Panc1 (cell line): ENCODE data around the gene DRC3. TPM values are rescaled to one million over a fixed set of nuclear protein-coding genes. Genes with fewer than 3 reads are reported as not detected.
A peak's percentile ranks its signal among the peaks of the same experiment; 100 is the strongest.

Experiments
- ATAC-seq: fragments of 200-7000 bp; cut with Tn5 transposase; 2 replicates; pipeline ENCODE4 v1.9.1; 2020; ENCODE audit warnings: mild to moderate bottlenecking, moderate library complexity
- BruUV-seq: library from RNA; stranded (reverse); fragments of 400-500 nt; replicated peaks from 2 replicates; lab custom pipeline; 2021; lab: Mats Ljungman, UMichigan
- CTCF ChIA-PET: fragments of 300-600 bp; sonication (Branson Sonifier 250); formaldehyde crosslinking; loops from one replicate; lab custom pipeline; 2022; ENCODE audit warnings: antibody characterized with exemption; lab: Charles Lee
- POLR2A ChIA-PET: fragments of 300-600 bp; sonication (Branson Sonifier 250); formaldehyde crosslinking; loops from one replicate; lab custom pipeline; 2022; ENCODE audit warnings: antibody characterized with exemption; lab: Charles Lee
- DNase-seq: peaks from one replicate; pipeline ENCODE4 v3.0.0-alpha.2; 2010; ENCODE audit warnings: low read depth, low spot score
- H3K27ac ChIP-seq: 2 replicates; pipeline ENCODE4 v1.5.1; 2011; ENCODE audit warnings: mild to moderate bottlenecking, low read length, inconsistent platforms
- H3K27me3 ChIP-seq: fragments of 200-500 bp; sonication (Bioruptor generic); 2 replicates; pipeline ENCODE4 v1.6.0; 2014; ENCODE audit warnings: low read length, inconsistent platforms; ENCODE audit not compliant: control insufficient read depth, insufficient read depth
- H3K36me3 ChIP-seq: fragments of 200-500 bp; sonication (Bioruptor generic); 2 replicates; pipeline ENCODE4 v1.5.1; 2014; ENCODE audit warnings: inconsistent platforms, mild to moderate bottlenecking, low read length, moderate library complexity; ENCODE audit not compliant: control insufficient read depth, insufficient read depth
- H3K4me1 ChIP-seq: 2 replicates; pipeline ENCODE4 v1.5.1; 2011; ENCODE audit warnings: inconsistent platforms, mild to moderate bottlenecking, low read length, moderate library complexity; ENCODE audit not compliant: control insufficient read depth, insufficient read depth
- H3K4me3 ChIP-seq, 2 experiments: 2 replicates each; pipeline ENCODE4 v1.5.1; 2011 to 2012; ENCODE audit warnings: low read depth in 2 of 2, low read length in 2 of 2, mild to moderate bottlenecking in 2 of 2, inconsistent platforms in 1 of 2, moderate library complexity in 1 of 2
- H3K9me3 ChIP-seq: fragments of 200-500 bp; sonication (Bioruptor generic); 2 replicates; pipeline ENCODE4 v1.5.1; 2014; ENCODE audit warnings: low read depth, mild to moderate bottlenecking, inconsistent platforms, low read length, moderate library complexity; ENCODE audit not compliant: control insufficient read depth, insufficient read depth
- POLR2AphosphoS5 ChIP-seq: IDR thresholded peaks from 2 replicates; pipeline ENCODE4 v1.6.1; 2012; ENCODE audit warnings: mild to moderate bottlenecking, low read depth, low read length, moderate library complexity
- SIN3A ChIP-seq: IDR thresholded peaks from 2 replicates; pipeline ENCODE4 v1.6.1; 2012; ENCODE audit warnings: low read depth, mild to moderate bottlenecking, low read length, moderate library complexity, borderline replicate concordance; ENCODE audit not compliant: insufficient read depth
- TCF7L2 ChIP-seq: IDR thresholded peaks from 2 replicates; pipeline ENCODE4 v1.6.1; 2011; ENCODE audit warnings: mild to moderate bottlenecking, low read depth, low read length, inconsistent platforms
- in situ Hi-C: cut with HindIII; loops from 2 replicates; pipeline ENCODE4 v1.10.0; 2016; ENCODE audit warnings: low sequenced_read_pairs, low pct_unique_long_range_greater_than_20kb
- intact Hi-C: fragments of 100-400 bp; cut with micrococcal nuclease; formaldehyde crosslinking; loops from one replicate; pipeline ENCODE4 v1.10.0; 2022; ENCODE audit not compliant: unreplicated experiment
- total RNA-seq: library from RNA; stranded (reverse); gene quantifications from one replicate; pipeline ENCODE4 v1.2.1, GENCODE V29; 2021; ENCODE audit not compliant: unreplicated experiment
- TF ChIP-seq, protein P1 (sequence below): fragments of 450-650 bp; IDR thresholded peaks from 2 replicates; pipeline ENCODE4 v1.5.1; 2017; ENCODE audit warnings: mild to moderate bottlenecking
- TF ChIP-seq, protein P2 (sequence below), 2 experiments: IDR thresholded peaks; 2 replicates each; pipeline ENCODE4 v1.6.1; 2011 to 2012; ENCODE audit warnings: low read depth in 2 of 2, control low read depth in 1 of 2, low read length in 1 of 2, mild to moderate bottlenecking in 1 of 2, moderate library complexity in 1 of 2; ENCODE audit not compliant: insufficient read depth in 1 of 2

DRC3 gene
- total RNA-seq, 1 experiment from 2014 or later, result 3.6 TPM

DNA sequence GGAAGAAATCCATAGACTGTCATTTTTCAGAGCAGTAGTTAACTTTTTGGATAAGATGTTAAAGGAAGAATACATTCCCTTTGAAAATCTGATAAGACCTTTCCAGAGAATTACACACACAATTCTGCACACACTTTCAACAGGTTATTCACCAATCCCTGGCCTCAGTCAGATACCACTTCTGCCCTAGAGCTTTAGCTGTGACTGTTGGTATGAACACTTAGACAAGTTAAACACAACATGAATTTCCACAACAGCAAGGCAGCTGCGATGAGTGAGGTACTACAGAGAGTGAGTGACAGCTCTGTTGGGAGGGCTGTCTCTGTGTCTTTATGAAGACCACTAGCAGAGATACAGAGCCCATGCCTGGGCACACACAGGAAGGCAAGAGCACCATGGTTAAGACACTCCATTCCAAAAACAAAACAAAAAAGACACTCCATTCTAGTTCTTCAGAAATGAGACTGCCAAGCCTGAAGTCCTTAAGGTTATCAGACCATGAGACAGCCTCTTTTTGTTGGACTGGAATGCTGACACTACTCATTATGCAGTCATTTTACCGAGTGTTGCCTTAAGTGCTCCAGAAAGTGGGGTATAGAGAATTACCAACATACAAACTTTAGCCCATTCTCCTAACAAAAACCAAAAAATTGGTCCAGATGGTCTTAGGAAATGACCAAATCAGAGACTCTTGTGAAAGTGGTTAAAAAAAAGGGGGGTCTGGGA is 42.8 kb upstream of the DRC3 start:
- H3K36me3 ChIP-seq, result no peaks in the 10 kb centered on the region
- no peak for ATAC-seq
- H3K4me3 ChIP-seq, result no peak overlapping the region
- TF ChIP-seq, protein P1, sequence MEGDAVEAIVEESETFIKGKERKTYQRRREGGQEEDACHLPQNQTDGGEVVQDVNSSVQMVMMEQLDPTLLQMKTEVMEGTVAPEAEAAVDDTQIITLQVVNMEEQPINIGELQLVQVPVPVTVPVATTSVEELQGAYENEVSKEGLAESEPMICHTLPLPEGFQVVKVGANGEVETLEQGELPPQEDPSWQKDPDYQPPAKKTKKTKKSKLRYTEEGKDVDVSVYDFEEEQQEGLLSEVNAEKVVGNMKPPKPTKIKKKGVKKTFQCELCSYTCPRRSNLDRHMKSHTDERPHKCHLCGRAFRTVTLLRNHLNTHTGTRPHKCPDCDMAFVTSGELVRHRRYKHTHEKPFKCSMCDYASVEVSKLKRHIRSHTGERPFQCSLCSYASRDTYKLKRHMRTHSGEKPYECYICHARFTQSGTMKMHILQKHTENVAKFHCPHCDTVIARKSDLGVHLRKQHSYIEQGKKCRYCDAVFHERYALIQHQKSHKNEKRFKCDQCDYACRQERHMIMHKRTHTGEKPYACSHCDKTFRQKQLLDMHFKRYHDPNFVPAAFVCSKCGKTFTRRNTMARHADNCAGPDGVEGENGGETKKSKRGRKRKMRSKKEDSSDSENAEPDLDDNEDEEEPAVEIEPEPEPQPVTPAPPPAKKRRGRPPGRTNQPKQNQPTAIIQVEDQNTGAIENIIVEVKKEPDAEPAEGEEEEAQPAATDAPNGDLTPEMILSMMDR, result no peak
- TF ChIP-seq POLR2AphosphoS5 (no peak), TCF7L2 (no peak), SIN3A (no peak)
- TF ChIP-seq, protein P2, sequence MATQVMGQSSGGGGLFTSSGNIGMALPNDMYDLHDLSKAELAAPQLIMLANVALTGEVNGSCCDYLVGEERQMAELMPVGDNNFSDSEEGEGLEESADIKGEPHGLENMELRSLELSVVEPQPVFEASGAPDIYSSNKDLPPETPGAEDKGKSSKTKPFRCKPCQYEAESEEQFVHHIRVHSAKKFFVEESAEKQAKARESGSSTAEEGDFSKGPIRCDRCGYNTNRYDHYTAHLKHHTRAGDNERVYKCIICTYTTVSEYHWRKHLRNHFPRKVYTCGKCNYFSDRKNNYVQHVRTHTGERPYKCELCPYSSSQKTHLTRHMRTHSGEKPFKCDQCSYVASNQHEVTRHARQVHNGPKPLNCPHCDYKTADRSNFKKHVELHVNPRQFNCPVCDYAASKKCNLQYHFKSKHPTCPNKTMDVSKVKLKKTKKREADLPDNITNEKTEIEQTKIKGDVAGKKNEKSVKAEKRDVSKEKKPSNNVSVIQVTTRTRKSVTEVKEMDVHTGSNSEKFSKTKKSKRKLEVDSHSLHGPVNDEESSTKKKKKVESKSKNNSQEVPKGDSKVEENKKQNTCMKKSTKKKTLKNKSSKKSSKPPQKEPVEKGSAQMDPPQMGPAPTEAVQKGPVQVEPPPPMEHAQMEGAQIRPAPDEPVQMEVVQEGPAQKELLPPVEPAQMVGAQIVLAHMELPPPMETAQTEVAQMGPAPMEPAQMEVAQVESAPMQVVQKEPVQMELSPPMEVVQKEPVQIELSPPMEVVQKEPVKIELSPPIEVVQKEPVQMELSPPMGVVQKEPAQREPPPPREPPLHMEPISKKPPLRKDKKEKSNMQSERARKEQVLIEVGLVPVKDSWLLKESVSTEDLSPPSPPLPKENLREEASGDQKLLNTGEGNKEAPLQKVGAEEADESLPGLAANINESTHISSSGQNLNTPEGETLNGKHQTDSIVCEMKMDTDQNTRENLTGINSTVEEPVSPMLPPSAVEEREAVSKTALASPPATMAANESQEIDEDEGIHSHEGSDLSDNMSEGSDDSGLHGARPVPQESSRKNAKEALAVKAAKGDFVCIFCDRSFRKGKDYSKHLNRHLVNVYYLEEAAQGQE (IDR thresholded peaks at IDR 0.05; ENCODE audit: insufficient read depth in 1 of 2, low read depth in 2 of 2, low read length in 1 of 2), result no peak
- no peaks in the 10 kb centered on the region for H3K9me3 ChIP-seq
- BruUV-seq, result no TSS peak
- in situ Hi-C loops, result no loop called here
- DNase-seq, result no peak
- intact Hi-C loops, result no loop called here
- peaks cover 53% of the 10 kb centered on the region for H3K4me1 ChIP-seq
- H3K27ac ChIP-seq, result peak overlapping the region; percentile 58; the same call in 1 of the 2 replicates
- CTCF ChIA-PET, result no interaction called here
- POLR2A ChIA-PET, result no interaction called here
- H3K27me3 ChIP-seq, result no peaks in the 10 kb centered on the region

DNA sequence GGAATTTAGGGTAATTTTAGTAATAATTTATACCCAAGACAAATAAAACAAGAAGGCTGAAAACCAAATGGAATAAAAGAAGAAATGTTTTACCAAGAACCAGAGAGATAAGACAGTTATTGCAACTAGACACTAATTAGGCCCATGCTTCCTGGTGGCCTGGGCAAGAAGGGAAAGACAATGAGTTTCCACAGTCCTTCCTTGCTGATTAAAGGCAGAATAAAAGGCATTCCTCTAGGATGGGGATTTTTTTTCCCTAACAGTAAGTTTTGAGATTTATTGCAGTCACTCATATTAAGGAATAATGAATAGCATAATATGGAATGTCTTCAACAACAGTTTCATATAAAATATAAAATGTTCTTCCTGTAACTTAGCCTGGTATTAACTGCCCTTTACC is 42.0 kb upstream of the DRC3 start:
- Histone ChIP-seq H3K27me3 (no peaks in the 10 kb centered on the region), H3K36me3 (no peaks in the 10 kb centered on the region), H3K4me1 (peaks cover 62% of the 10 kb centered on the region), H3K9me3 (no peaks in the 10 kb centered on the region), H3K4me3 (no peak overlapping the region), H3K27ac (peak overlapping the region; percentile 42; the same call in 1 of the 2 replicates)
- ChIA-PET POLR2A (no interaction called here), CTCF (no interaction called here)
- in situ Hi-C loops, result no loop called here
- TF ChIP-seq TCF7L2, result no peak
- no peak for TF ChIP-seq SIN3A
- TF ChIP-seq, protein P2 (IDR thresholded peaks at IDR 0.05; ENCODE audit: insufficient read depth in 1 of 2, low read depth in 2 of 2, low read length in 1 of 2), result no peak
- TF ChIP-seq POLR2AphosphoS5, result no peak
- TF ChIP-seq, protein P1, result no peak
- ATAC-seq (no peak), DNase-seq (no peak)
- intact Hi-C loops, result no loop called here
- BruUV-seq, result no TSS peak
